Activated CD4-positive, alpha-beta T cell treated with anti-CD3 and anti-CD28 coated beads, Interleukin-2, amount 10 ng/mL, durations not matched to agents 7 days and 5 days (primary cell): ENCODE results near the gene PITPNB. TPM values are rescaled to one million over a fixed set of nuclear protein-coding genes. Genes with fewer than 3 reads are reported as not detected.

Source experiments
- CTCF ChIA-PET: fragments of 350-600 bp; sonication (Branson Sonifier 250); formaldehyde crosslinking; loops from one replicate; lab custom pipeline; 2021; ENCODE audit warnings: antibody characterized with exemption; lab: Charles Lee
- POLR2A ChIA-PET: fragments of 350-600 bp; sonication (Branson Sonifier 250); formaldehyde crosslinking; loops from one replicate; lab custom pipeline; 2021; ENCODE audit warnings: antibody characterized with exemption; lab: Charles Lee
- DNase-seq: peaks from one replicate; pipeline ENCODE4 v3.0.0-alpha.2; 2020
- H3K27ac Mint-ChIP-seq: one replicate; pipeline ENCODE4 v1.8.0; 2021; ENCODE audit warnings: mild to moderate bottlenecking, moderate library complexity, mixed read lengths
- H3K27me3 Mint-ChIP-seq: one replicate; pipeline ENCODE4 v1.8.0; 2021; ENCODE audit warnings: mixed read lengths
- H3K36me3 Mint-ChIP-seq: one replicate; pipeline ENCODE4 v1.8.0; 2021; ENCODE audit warnings: low read depth, mixed read lengths
- H3K4me1 Mint-ChIP-seq: one replicate; pipeline ENCODE4 v1.8.0; 2021; ENCODE audit warnings: mixed read lengths
- H3K4me3 Mint-ChIP-seq: one replicate; pipeline ENCODE4 v1.8.0; 2021; ENCODE audit warnings: mild to moderate bottlenecking, moderate library complexity, mixed read lengths
- H3K9me3 Mint-ChIP-seq: one replicate; pipeline ENCODE4 v1.8.0; 2021; ENCODE audit warnings: mixed read lengths
- total RNA-seq, 2 experiments: library from RNA; stranded (reverse); gene quantifications; one replicate each; pipeline ENCODE4 v1.2.3, GENCODE V29; 2021

PITPNB gene
- total RNA-seq, 2 experiments from 2014 or later = 83.2 to 93.2 TPM

DNA sequence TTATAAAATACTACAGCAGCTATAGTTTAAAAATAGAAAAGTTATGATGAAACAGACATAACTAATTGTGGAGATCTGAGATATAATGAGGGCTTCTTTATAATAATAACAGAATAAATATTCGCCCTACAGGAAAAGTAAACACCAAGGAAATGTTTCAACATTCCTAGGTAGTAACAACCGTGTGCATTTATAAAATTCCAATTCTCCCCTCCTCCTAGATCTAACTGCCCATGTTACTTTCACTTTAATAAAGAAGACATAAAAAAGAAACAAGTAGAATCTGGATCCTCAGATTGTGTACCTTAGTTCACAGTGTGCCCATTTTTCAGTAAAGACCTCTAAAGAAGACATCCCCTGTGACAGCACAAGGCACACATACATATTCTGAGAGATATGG lies 59.7 kb downstream of the PITPNB start:
- Mint-ChIP-seq H3K4me3 (no peak overlapping the region), H3K9me3 (no peaks in the 10 kb centered on the region), H3K27me3 (no peaks in the 10 kb centered on the region), H3K27ac (no peak overlapping the region), H3K4me1 (no peaks in the 10 kb centered on the region), H3K36me3 (peaks cover 45% of the 10 kb centered on the region)
- no peak for DNase-seq
- POLR2A ChIA-PET = no interaction called here
- CTCF ChIA-PET = no interaction called here

- no peak overlapping the region for H3K4me3 Mint-ChIP-seq
- H3K27ac Mint-ChIP-seq = no peak overlapping the region
- CTCF ChIA-PET = no interaction called here
- H3K4me1 Mint-ChIP-seq = no peaks in the 10 kb centered on the region
- POLR2A ChIA-PET = no interaction called here
- H3K9me3 Mint-ChIP-seq = no peaks in the 10 kb centered on the region
- H3K27me3 Mint-ChIP-seq = no peaks in the 10 kb centered on the region
- H3K36me3 Mint-ChIP-seq = peaks cover 50% of the 10 kb centered on the region
- DNase-seq = no peak
Measured at GRCh38 chr22:27858626-27859025, 60.4 kb downstream of the PITPNB start.

DNA sequence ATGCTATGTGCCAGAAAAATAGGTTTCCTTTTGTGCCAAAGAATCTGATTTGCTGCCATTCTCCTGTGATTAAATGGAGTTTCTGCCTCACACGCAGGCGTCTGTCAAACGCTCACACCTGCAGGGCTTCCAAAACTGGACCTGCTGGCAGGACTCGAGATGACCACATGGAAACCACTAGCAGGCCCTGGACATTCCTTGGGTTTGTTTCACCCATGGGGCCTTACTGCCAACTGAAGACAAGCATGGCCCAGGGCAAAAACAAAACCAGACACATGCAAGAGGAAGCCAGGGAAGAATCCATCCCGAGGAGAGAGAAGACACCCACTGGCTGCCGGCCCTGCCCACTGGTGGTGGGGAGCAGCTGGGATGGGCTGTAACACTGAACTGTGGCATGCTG lies 61.6 kb downstream of the PITPNB start:
- Mint-ChIP-seq H3K4me1 (no peaks in the 10 kb centered on the region), H3K27me3 (no peaks in the 10 kb centered on the region), H3K27ac (no peak overlapping the region), H3K36me3 (peaks cover 57% of the 10 kb centered on the region), H3K4me3 (no peak overlapping the region), H3K9me3 (no peaks in the 10 kb centered on the region)
- ChIA-PET CTCF (no interaction called here), POLR2A (no interaction called here)
- DNase-seq = no peak

DNA sequence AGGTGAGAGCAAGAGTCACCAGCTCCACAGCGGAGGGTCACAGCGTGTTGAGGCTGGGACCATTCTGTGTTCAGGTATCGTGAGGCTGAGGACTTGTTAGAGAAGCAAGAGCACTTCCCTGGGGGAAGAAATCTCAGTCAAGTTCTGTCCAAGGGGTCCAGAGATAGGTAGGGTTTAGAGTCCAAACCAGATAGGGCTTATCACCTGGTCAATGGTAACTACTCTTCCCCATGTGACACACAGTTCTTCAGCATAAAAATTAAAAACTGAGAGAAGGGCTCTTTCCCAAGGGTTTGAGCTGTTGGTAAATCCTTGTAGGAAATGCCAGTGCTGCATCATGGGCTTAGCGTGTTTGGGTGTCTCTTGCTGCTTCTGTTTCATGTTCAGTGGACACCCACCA lies 62.7 kb downstream of the PITPNB start:
- Mint-ChIP-seq H3K36me3 (peaks cover 60% of the 10 kb centered on the region), H3K9me3 (no peaks in the 10 kb centered on the region), H3K4me3 (no peak overlapping the region), H3K4me1 (peaks cover 4% of the 10 kb centered on the region), H3K27ac (no peak overlapping the region), H3K27me3 (no peaks in the 10 kb centered on the region)
- ChIA-PET CTCF (no interaction called here), POLR2A (no interaction called here)
- DNase-seq = no peak

GRCh38 chr22:27853424-27853823 lies 65.6 kb downstream of the PITPNB start:
- DNase-seq = no peak
- no peaks in the 10 kb centered on the region for H3K9me3 Mint-ChIP-seq
- H3K36me3 Mint-ChIP-seq = peaks cover 66% of the 10 kb centered on the region
- CTCF ChIA-PET = interaction anchor here (1.0 kb wide), 1 partner anchor 40 kb away, joined by 4 read pairs; no protein-coding TSS in a partner anchor
- POLR2A ChIA-PET = no interaction called here
- no peaks in the 10 kb centered on the region for H3K27me3 Mint-ChIP-seq
- H3K27ac Mint-ChIP-seq = no peak overlapping the region
- H3K4me3 Mint-ChIP-seq = no peak overlapping the region
- peaks cover 9% of the 10 kb centered on the region for H3K4me1 Mint-ChIP-seq

GRCh38 chr22:27851974-27852746 lies 66.9 kb downstream of the PITPNB start:
- Mint-ChIP-seq H3K36me3 (peaks cover 62% of the 10 kb centered on the region), H3K4me1 (peaks cover 9% of the 10 kb centered on the region), H3K4me3 (no peak overlapping the region), H3K27me3 (no peaks in the 10 kb centered on the region), H3K27ac (no peak overlapping the region), H3K9me3 (no peaks in the 10 kb centered on the region)
- POLR2A ChIA-PET = no interaction called here
- DNase-seq = no peak
- CTCF ChIA-PET = no interaction called here

- no peak overlapping the region for H3K27ac Mint-ChIP-seq
- no peaks in the 10 kb centered on the region for H3K27me3 Mint-ChIP-seq
- no peak overlapping the region for H3K4me3 Mint-ChIP-seq
- no peak for DNase-seq
- POLR2A ChIA-PET = no interaction called here
- H3K36me3 Mint-ChIP-seq = peaks cover 51% of the 10 kb centered on the region
- no peaks in the 10 kb centered on the region for H3K9me3 Mint-ChIP-seq
- H3K4me1 Mint-ChIP-seq = peaks cover 9% of the 10 kb centered on the region
- CTCF ChIA-PET = interaction anchor here (0.6 to 0.9 kb wide), 2 partner anchors 37 to 199 kb away, joined by 3 read pairs; no protein-coding TSS in a partner anchor
Measured at GRCh38 chr22:27850000-27850521, 69.0 kb downstream of the PITPNB start.

GRCh38 chr22:27848005-27848404 lies 71.1 kb downstream of the PITPNB start:
- no peak for DNase-seq
- ChIA-PET POLR2A (no interaction called here), CTCF (no interaction called here)
- Mint-ChIP-seq H3K4me1 (peaks cover 9% of the 10 kb centered on the region), H3K9me3 (no peaks in the 10 kb centered on the region), H3K4me3 (no peak overlapping the region), H3K27ac (no peak overlapping the region), H3K27me3 (no peaks in the 10 kb centered on the region), H3K36me3 (peaks cover 36% of the 10 kb centered on the region)

- Mint-ChIP-seq H3K4me3 (no peak overlapping the region), H3K9me3 (no peaks in the 10 kb centered on the region), H3K36me3 (peaks cover 31% of the 10 kb centered on the region), H3K27ac (no peak overlapping the region), H3K27me3 (no peaks in the 10 kb centered on the region), H3K4me1 (peaks cover 9% of the 10 kb centered on the region)
- POLR2A ChIA-PET = no interaction called here
- CTCF ChIA-PET = no interaction called here
- no peak for DNase-seq
Measured at GRCh38 chr22:27846910-27847309, 72.1 kb downstream of the PITPNB start.

DNA sequence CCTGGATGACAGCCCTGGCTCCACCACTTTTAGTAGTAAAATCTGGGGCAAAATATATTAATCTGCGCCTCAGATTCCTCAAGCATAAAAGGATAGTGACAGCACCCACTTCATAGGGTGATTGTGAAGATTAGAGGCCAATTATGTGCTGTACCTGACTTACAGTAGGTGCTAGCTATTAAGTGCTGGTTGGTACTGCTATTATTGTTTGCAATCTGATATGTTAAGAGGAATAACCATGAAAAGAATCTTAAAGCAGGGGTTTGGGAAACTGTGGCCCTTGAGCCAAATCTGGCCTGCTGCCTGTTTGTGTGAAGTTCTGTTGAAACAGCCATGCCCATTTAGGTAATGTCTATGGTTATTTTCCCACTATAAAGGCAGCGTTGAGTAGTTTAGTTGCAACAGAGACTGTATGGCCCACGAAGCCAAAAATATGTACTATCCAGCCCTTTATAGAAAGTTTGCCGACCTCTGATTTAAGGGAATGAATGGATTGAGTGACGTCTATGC lies 72.8 kb downstream of the PITPNB start:
- H3K36me3 Mint-ChIP-seq = peaks cover 27% of the 10 kb centered on the region
- POLR2A ChIA-PET = no interaction called here

DNA sequence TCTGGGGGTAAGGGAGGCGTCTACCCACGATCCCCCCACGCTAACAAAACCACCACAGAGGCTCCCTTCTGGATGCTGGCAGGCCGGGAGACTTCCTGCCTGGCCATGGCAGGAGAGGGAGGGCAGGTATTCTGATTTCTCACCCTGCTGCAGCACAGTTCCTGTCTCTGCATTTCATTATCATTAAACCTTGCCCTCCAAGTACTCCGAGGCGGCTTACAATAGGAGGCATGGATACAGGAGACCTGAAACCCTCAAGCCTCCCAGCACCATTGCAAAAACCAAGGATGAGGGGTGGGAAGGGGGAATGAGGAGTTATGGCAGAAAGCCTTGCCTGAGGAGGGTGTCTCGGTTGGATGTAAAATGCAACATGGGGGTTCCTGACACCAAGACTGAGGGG lies 73.4 kb downstream of the PITPNB start:
- no peak overlapping the region for H3K27ac Mint-ChIP-seq
- ChIA-PET CTCF (no interaction called here), POLR2A (no interaction called here)
- no peak overlapping the region for H3K4me3 Mint-ChIP-seq
- DNase-seq = no peak
- H3K27me3 Mint-ChIP-seq = no peaks in the 10 kb centered on the region
- peaks cover 3% of the 10 kb centered on the region for H3K4me1 Mint-ChIP-seq
- peaks cover 22% of the 10 kb centered on the region for H3K36me3 Mint-ChIP-seq
- no peaks in the 10 kb centered on the region for H3K9me3 Mint-ChIP-seq

More for the DNA sequence above, 72.8 kb downstream of the PITPNB start:
- Mint-ChIP-seq H3K27me3 (no peaks in the 10 kb centered on the region), H3K9me3 (no peaks in the 10 kb centered on the region), H3K4me3 (no peak overlapping the region), H3K27ac (no peak overlapping the region), H3K4me1 (peaks cover 5% of the 10 kb centered on the region)
- no peak for DNase-seq
- CTCF ChIA-PET = no interaction called here

- Mint-ChIP-seq H3K4me3 (no peak overlapping the region), H3K4me1 (no peaks in the 10 kb centered on the region), H3K27ac (no peak overlapping the region), H3K36me3 (peaks cover 19% of the 10 kb centered on the region), H3K9me3 (no peaks in the 10 kb centered on the region), H3K27me3 (no peaks in the 10 kb centered on the region)
- no peak for DNase-seq
- ChIA-PET POLR2A (no interaction called here), CTCF (no interaction called here)
Measured at GRCh38 chr22:27844656-27845591, 74.1 kb downstream of the PITPNB start.

GRCh38 chr22:27844256-27844655 lies 74.8 kb downstream of the PITPNB start:
- Mint-ChIP-seq H3K4me3 (no peak overlapping the region), H3K4me1 (no peaks in the 10 kb centered on the region), H3K27me3 (no peaks in the 10 kb centered on the region), H3K27ac (no peak overlapping the region), H3K36me3 (peaks cover 15% of the 10 kb centered on the region), H3K9me3 (no peaks in the 10 kb centered on the region)
- DNase-seq = no peak
- POLR2A ChIA-PET = no interaction called here
- CTCF ChIA-PET = no interaction called here
